ENCODE data around the gene SGF29.
"Not testable (repeated sequence)": the region's sequence is repeated elsewhere in the genome, so short reads cannot be mapped to it uniquely, and the experiment has no call there.

SGF29 gene

DNA sequence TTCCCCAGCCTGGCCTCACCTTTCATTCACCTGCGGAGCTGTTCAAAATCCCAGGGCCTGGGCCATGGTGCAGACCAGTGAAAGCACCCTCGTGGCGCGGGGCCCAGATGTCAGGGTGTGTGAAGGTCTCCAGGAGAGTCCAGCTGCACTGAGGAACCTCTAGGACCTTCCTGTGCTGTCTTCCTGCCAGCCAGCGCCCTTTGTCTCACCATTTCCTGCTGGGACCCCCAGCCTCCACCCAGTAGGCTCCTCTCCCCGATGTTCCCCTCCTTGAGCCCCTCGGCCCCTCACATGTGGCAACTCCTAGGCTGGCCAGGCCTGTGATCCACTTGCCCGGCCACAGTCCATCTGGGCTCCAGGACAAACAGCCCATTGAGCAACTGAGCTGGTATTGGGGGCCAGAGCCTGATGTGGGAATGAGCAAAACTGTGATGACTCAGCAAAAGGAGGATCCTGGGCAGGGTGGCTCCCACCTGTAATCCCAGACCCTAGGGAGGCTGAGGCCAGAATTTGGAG lies 42.5 kb downstream of the SGF29 start:
- no peak for DNase-seq (ENCODE audit: low read depth)

DNA sequence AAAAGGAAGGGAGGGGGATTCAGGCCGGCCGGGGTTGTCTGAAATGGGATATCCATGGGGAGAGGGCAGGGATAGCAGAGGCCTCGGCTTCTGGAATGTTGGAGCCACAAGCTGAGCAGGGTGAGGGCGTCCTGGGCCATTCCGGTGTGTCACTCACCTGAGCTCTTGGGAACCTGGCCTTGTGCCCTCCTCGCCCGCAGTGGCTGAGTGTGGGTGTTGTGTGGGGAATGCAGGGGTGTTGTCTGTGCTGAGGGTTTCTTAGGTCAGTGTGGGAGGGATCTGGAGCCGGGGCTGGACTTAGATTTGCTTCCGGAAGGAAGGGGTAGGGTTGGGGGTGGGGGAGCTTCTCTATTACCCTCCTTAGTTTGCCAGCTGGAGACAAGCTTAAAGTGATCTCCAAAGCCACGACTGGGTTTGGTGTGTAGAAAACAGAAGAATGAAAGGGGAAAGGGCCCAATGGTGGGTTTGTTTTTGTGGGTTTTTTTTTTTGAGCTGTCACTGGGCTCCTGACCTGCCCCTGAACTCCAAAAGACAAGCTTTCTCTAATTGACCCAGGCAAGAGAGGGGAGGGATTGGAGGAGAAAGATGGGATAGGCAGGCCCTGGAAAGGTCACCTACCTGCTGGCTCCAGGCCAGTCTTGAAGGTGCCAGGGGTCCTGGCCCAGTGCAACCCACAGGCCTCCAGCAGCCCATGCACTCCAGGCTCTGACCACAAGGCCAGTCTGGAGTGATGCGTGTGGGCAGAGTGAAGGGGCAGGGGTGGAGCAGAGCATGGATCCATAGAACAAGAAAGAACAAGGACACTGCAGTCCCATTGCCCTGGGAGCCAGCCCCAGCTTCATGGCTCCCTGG lies 43.3 kb downstream of the SGF29 start, which contains the start of gene SULT1A2:
SULT1A2 (minus strand) TSS at position 211 of the 852 bp plus-strand sequence. CDS start 1,120 bp downstream, outside the sequence.
- no peak for DNase-seq (ENCODE audit: low read depth)

DNA sequence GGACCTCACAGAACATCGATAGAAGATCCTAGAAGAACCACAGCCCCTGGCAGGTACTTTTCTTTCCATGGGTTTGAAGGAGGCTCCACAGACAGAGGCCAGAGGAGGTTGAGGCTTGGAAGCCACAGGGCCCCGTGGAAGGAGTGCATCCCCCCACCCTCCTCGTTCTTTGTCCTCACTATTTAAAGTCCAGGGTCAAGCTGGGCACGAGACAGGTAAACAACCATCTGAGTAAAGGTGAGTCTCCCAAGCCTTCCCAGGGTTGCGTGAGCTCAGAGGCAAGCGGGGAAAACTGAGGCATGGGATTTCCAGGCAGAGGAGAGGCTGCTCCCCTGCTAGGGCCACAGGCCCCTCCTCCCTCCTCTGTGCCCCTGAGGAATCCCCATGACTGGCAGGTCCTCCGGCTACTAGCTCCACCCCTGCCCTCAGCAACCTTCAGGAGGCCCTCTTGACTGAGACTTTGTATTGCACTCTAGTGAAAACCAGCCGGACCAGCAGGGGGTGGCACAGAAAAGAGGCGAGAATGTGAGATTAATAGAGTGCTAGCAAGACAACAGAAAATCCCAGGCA lies 44.1 kb downstream of the SGF29 start:
- DNase-seq (ENCODE audit: low read depth): no peak

DNA sequence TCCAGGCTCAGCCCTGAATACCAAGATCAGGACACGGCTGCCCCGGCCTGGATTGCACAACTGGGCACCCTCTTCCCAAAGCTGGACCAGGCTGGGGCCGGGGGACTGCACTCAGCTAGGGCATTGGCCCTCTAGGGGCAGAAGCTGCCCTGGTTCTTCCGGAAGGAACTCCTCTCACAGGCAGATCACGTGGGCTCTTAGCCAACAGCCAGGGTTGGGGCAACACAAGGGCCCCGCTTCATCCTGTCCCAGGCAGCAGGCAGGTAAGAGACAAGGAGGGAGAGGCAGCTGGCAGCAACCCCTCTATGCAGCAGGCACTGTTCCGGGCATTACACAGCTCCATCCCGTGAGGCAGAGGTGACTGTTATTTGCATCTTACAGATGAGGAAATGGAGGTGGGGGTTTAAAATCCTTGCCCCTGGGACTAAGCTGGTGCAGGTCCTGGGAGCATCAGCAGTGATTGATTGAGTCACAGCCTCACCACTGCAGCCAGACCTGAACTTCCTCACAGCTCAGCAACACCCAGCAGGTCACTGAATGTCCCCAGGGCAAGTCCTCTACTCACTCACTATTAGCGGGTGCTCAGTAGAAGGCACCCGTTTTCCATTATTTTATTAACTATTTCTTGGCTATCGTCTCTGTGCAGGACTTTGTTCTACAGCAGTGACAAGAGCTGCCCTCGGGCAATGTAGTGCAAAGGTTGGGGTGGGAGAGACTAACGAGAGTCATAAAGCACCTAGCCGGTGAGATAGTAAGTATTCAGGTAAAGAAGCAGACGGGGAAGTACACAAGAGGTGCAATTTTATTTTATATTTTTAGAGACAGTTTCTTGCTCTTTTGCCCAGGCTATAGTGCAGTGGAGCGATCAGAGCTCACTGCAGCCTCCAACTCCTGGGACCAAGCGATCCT lies 45.9 kb downstream of the SGF29 start:
- DNase-seq (ENCODE audit: low read depth): not testable (repeated sequence)

DNA sequence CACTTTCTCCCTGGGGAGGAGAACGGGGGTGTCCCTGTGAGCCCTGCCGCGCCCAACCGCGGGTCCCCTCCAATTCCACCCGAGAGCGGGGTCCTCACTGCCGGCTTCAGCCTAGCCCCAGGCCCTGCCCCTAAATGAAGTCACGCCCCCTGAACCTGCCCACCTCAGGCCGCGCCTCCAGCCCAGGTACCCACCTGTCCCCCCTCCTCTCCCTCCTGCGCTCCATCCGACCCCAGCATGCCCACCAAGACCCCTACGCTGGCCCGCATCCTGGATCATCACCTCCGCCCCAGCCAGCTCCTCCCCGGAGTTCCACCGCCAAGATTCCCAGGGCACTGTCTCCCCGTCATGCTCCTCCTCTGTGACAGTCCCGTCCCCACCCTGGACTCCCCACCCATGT lies 47.2 kb downstream of the SGF29 start:
- not testable (repeated sequence) for DNase-seq (ENCODE audit: low read depth)

DNA sequence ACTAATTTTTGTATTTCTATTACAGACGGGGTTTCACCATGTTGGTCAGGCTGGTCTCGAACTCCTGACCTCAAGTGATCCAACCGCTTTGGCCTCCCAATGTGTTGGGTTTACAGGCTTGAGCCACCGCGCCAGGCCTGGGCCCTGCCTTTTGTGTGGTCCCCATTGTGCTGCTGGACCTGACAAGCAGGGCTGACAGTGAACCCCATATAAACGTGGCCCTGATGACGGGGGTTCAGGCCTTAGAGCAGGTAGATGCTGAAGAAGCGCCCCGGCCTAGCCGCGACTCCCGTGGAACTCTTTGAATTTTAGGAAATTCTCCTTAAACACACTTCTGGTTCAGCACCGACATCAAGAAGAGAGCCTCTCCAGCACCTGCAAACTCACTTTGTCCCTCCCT lies 47.9 kb downstream of the SGF29 start:
- DNase-seq (ENCODE audit: low read depth): not testable (repeated sequence)

DNA sequence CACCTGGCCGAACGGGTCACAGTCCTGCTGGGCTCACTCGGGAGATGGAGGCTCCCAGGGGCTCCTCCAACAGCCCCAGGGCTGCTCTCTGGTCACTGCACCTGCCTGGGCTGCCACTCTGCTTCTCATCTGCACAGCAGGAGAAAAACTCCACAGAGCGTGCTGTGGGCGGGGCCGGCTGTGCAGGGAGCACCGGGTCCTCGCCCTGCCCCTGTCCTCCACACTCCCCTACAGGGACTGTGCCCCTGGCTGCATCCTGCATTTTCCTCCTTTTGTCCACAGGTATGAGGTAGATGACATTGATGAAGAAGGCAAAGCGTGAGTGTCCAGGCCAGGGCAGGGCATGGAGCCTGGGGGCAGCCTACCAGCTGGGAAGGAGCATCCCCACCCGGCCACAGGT lies 48.3 kb downstream of the SGF29 start:
- DNase-seq (ENCODE audit: low read depth): not testable (repeated sequence)

DNA sequence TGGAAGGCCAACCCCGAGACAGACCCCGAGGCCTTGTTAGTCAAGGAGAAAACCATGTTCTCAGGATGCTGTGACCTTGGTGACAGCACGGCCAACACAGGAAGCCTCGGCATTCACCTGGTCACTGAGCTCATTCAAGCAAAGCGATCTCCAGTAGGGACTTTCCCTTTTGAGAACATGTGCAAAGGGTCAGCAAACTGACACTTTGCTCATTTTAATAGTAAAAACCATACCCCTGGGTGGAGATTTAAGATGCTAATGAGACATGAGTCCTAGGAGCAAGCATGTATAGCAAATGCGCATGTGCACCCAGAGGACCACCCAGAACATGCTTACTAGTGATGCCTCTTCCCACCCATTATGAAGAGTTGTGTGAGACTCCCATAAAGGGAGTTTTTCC lies 48.8 kb downstream of the SGF29 start:
- DNase-seq (ENCODE audit: low read depth): no peak

DNA sequence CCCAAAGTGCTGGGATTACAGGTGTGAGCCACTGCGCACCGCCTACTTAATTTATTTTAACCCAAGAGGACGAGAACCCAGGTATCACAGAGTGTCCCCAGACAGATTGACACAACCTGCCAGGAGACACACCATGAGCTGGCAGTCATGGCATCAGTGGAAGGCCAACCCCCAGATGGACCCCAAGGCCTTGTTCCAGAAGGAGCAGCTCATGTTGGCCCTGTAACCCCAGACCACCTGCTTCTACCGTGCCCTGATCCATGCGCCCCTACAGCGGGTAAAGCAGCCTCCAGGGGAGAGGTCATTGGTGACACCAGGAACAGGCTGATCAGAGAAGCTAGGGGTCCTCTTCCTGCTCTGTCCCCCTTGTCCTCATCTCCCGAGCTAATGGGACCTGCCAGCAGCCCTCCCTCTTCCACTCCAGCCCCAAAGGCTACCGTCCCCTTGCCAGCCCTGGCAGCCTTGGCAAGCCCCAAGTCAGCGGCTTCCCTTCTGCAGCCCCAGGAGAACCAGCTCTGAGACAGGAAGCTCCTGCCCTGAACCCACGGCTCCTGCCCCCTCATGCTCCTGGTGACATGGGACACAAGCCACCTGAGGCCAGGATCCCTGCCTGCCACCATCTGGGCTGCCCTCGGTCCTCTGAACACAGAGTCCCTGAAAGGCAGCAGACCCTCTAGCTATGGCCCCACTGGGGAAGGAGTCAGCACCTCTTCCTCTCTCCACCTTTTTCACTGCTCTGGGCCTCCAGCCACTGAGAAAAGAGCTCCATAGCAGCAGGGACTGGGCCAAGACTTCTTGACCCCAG lies 49.9 kb downstream of the SGF29 start:
- DNase-seq (ENCODE audit: low read depth): no peak

DNA sequence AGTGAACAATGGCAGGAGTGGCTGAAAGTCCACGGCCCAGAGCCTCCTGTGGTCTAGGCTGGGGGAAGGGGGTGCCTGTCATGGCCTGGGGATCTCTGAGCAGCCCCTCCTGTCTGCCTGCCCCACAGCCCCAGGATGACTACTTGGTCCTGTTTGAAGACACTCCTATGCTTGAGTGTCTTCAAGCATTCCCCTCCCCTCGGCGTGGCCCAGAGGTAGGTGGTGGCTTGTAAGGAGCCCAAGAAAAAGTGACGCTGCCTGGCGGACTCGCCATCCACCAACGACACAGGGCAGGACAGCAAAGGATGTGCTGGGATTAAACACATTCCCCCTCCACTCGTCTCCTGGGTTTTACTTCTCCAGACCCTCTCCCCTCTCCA lies 50.5 kb downstream of the SGF29 start:
- no peak for DNase-seq (ENCODE audit: low read depth)

DNA sequence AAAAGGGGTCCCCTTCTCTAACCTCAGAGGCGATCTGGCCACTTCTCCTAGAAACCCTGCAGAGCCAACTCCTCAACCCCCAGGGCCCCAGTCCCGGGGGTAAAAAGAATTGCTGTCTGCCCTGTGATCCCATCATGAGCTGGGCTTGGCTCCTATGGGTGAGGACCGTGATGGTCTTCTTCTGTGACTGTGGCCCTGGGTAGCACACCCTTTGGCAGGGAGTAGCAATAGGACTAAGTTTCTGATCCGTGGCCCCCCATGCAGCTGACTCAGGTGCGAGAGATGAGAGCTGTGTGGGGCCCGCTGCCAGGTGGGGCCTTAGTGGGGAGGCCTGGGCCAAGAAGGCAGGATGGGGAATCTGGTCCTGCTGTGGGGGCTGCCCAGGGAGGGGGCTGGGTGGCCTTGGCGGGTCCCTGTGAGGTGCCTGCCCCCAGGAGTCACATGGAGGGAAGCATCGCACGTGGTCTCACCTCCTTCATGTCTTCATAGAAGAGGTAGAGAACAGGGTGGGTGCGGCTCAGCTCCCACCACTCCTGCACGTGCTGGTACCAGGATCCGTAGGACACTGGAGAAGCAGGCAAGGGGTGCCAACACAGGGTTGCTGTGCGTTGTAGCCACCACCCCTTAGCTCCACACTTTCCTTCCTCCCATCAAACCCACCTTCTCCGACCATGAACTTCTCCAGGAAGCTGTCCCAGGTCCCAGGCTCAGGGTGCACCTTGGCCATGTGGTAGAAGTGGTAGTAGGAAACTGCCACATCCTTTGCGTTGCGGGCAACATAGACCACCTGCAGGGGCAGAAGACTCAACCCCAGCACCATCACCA lies 52.8 kb downstream of the SGF29 start:
- no peak for DNase-seq (ENCODE audit: low read depth)

DNA sequence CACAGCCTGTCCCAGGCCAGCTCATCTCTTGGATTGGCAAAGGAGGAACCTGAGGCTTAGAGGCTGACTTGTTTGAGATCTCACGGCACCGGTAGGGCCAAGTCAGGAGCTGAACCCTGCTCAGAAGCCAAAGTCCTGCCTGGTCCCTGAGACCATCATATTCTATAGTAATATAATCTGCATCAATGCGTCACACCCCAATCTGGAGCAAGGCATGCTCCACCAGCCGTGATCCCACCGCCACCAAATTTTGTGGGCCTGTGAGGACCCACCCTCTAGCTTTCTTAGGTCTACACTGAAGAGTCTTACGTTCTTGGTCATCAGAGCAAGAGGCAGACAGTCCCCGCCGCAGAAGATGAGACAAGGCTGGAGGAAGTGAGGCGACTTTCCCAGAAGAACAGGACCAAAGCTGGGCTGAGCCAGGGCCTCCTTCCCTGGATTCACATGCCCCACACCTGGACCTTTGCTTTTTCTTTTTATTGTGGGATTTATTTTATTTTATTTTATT lies 53.5 kb downstream of the SGF29 start:
- DNase-seq (ENCODE audit: low read depth): no peak

DNA sequence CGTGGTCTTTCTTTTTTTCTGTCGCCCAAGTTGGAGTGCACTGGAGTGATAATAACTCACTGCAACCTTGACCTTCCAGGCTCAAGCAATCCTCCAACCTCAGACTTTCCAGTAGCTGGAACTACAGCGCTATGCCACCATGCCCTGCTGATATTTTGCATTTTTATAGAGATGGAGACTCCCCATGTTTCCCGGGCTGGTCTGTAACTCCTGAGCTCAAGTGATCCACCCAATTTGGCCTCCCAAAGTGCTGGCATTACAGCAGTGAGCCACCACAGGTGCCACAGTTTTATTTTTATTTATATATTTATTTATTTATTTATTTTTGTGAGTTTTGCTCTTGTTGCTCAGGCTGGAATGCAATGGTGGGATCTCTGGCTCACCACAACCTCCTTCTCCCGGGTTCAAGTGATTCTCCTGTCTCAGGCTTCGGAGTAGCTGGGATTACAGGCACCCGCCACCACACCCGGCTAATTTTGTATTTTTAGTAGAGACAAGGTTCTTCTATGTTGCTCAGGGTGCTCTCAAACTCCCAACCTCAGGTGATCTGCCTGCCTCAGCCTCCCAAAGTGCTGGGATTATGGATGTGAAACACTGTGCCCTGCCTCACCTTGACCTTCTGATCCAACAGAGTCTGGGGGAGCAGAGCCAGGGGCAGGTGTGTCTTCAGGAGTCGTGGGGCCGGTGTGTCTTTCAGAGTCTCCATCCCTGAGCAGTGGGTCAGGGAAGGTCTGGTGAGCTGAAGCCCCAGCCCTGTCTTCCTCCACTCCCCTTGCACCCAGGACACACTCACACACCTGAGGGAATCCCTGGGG lies 54.2 kb downstream of the SGF29 start:
- not testable (repeated sequence) for DNase-seq (ENCODE audit: low read depth)

DNA sequence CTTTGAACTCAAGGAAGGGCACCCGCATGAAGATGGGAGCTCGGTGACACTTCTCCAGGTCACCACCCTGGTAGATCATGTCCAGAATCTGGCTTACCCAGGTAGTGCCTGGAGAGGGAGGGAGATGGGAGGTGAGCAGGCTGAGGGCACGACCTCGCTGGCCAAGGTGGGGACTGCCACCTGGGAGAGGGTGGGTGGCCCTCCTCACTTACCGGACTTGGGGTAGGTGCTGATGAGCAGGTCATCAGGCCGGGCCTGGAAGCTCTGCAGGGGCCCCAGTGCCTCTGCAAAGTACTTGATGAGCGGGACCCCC lies 54.7 kb downstream of the SGF29 start:
- not testable (repeated sequence) for DNase-seq (ENCODE audit: low read depth)

DNA sequence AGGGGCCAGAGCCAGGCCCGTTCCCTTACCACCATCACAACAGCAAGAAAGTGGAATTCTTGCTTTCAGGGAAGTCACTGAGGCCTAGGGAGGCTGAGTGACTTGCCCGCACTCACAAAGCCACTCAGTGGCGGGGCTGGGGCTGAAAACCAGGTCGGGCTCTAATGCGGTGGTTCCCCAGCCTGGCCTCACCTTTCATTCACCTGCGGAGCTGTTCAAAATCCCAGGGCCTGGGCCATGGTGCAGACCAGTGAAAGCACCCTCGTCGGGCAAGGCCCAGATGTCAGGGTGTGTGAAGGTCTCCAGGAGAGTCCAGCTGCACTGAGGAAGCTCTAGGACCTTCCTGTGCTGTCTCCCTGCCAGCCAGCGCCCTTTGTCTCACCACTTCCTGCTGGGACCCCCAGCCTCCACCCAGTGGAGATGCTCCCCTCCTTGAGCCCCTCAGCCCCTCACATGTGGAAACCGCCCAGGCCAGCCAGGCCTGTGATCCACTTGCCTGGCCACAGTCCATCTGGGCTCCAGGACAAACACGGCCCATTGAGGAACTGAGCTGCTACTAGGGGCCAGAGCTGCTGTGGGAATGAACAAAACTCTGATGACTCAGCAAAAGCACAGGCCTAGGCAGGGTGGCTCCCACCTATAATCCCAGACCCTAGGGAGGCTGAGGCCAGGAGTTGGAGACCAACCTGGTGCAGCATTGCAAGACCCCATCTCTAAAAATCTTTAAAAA lies 55.3 kb downstream of the SGF29 start:
- not testable (repeated sequence) for DNase-seq (ENCODE audit: low read depth)

DNA sequence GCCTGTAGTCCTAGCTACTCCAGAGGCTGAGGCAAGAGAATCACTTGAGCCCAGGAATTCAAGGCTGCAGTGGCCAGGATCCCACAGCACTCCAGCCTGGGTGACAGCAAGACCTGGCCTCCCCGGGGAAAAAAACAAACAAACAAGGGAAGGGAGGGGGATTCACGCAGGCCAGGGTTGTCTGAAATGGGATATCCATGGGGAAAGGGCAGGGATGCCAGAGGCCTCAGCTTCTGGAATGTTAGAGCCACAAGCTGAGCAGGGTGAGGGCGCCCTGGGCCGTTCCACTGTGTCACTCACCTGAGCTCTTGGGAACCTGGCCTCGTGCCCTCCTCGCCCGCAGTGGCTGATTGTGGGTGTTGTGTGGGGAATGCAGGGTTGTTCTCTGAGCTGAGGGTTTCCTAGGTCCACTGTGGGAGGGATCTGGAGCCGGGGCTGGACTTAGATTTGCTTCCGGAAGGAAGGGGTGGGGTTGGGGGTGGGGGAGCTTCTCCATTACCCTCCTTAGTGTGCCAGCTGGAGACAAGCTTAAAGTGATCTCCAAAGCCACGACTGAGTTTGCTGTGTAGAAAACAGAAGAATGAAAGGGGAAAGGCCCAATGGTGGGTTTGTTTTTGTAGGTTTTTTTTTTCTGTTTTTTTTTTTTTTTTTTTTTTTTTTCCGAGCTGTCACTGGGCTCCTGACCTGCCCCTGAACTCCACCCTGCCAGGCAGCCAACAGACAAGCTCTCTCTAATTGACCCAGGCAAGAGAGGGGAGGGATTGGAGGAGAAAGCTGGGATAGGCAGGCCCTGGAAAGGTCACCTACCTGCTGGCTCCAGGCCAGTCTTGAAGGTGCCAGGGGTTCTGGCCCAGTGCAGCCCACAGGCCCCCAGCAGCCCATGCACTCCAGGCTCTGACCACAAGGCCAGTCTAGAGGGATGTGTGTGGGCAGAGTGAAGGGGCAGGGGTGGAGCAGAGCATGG lies 56.2 kb downstream of the SGF29 start, which contains the start of gene SULT1A1:
SULT1A1 (minus strand) TSS at position 414 of the 964 bp plus-strand sequence. CDS start 1,189 bp downstream, outside the sequence.
- DNase-seq (ENCODE audit: low read depth): no peak

DNA sequence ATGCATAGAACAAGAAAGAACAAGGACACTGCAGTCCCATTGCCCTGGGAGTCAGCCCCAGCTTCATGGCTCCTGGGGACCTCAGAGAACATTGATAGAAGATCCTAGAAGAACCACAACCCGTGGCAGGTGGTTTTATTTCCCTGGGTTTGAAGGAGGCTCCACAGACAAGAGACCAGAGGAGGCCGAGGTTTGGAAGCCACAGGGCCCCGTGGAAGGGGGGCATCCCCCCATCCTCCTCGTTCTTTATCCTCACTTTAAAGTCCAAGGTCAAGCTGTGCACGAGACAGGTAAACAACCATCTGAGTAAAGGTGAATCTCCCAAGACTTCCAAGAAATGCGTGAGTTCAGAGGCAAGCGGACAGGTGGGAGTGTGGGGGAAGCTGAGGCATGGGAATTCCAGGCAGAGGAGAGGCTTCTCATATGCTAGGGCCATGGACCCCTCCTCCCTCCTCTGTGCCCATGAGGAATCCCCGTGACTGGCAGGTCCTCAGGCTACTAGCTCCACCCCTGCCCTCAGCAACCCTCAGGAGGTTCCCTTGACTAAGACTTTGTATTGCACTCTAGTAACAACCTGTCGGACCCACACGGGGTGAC lies 57.0 kb downstream of the SGF29 start:
- no peak for DNase-seq (ENCODE audit: low read depth)

Data from T-helper 22 cell (primary cell).